HL-60 (cell line): Measurements from ENCODE around the gene CPED1.
"Not testable (repeated sequence)": the region's sequence is repeated elsewhere in the genome, so short reads cannot be mapped to it uniquely, and the experiment has no call there.

Experiments used
- CTCF ChIP-seq: IDR thresholded peaks from one replicate; pipeline ENCODE4 v1.5.1; 2011; ENCODE audit warnings: low read length, control low read depth, inconsistent platforms; ENCODE audit not compliant: insufficient read depth
- POLR2AphosphoS5 ChIP-seq: IDR thresholded peaks from 2 replicates; pipeline ENCODE4 v1.6.1; 2012; ENCODE audit warnings: low read depth
- REST ChIP-seq: IDR thresholded peaks from 2 replicates; pipeline ENCODE4 v1.6.1; 2012; ENCODE audit warnings: low read depth; ENCODE audit not compliant: insufficient replicate concordance
- SPI1 ChIP-seq: IDR thresholded peaks from 2 replicates; pipeline ENCODE4 v1.6.1; 2012; ENCODE audit warnings: low read depth, mild to moderate bottlenecking, borderline replicate concordance

- not testable (repeated sequence) for TF ChIP-seq CTCF, POLR2AphosphoS5, REST, SPI1
These were observed 79.2 kb downstream of the CPED1 start for GRCh38 chr7:121067717-121068116.
